ENCODE data around the gene KLHL17. TPM values are rescaled to one million over a fixed set of nuclear protein-coding genes. Genes with fewer than 3 reads are reported as not detected.
"Not testable (repeated sequence)": the region's sequence is repeated elsewhere in the genome, so short reads cannot be mapped to it uniquely, and the experiment has no call there.

Gene KLHL17
- total and polyA plus RNA-seq, 2 experiments from 2014 or later, result 5.5 to 19.2 TPM

DNA sequence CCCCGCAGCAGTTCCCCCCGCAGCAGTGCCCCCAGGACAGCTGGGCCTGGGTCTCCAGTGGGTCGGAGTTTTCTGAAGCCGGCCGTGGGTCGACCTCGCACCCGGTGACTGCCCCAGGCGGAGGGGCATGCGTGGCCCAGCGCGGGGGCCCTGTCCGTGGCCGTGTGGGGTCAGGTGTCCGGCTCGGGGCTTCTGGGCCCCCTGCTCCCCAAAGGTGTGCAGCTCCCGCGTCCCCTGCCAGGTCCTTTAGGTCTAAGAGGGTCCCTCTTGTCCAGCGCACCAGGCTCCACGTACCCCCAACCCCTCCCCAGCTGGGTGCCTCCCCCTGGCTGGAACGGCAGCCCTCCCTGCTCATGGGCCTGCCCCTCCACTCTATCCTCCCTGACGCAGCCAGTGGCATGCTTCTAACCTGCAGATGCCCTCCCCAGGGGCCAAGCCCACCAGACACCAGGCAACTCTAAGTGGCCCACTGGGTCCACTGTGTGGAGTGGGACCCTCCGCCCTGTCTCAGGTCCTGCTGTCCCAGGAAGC, 45.5 kb downstream of the KLHL17 start:
- H3K79me2 ChIP-seq (ENCODE audit: insufficient read depth), result no peaks in the 10 kb centered on the region
- H3K27ac ChIP-seq, result no peak overlapping the region
- no peak overlapping the region for H3K9ac ChIP-seq
- H3K9me2 ChIP-seq (ENCODE audit: insufficient read depth), result no peaks in the 10 kb centered on the region
- H3K4me2 ChIP-seq (ENCODE audit: unreplicated experiment), result no peak overlapping the region
- H3K27me3 ChIP-seq (replicated peaks; ENCODE audit: insufficient read depth), result no peaks in the 10 kb centered on the region
- TF ChIP-seq EZH2phosphoT487 (IDR thresholded peaks at IDR 0.05; ENCODE audit: insufficient read depth, low read depth), result no peak
- TF ChIP-seq EZH2 (IDR thresholded peaks at IDR 0.05; ENCODE audit: insufficient read depth, poor library complexity, severe bottlenecking), result no peak
- no peaks in the 10 kb centered on the region for H3F3A ChIP-seq (ENCODE audit: insufficient read depth)
- H3K4me3 ChIP-seq, result no peak overlapping the region
- in situ Hi-C loops (cut with MboI), result no loop called here
- H3K4me1 ChIP-seq (ENCODE audit: insufficient read depth), result no peaks in the 10 kb centered on the region; the same call in 1 of the 2 replicates
- no peak for DNase-seq
- no peaks in the 10 kb centered on the region for H3K36me3 ChIP-seq (ENCODE audit: low read depth)
- H4K20me1 ChIP-seq (ENCODE audit: insufficient read depth), result no peaks in the 10 kb centered on the region
- WGBS, 2 experiments (ENCODE audit: low coverage in 1 of 2, low lambda C conversion rate in 2 of 2, missing lambda C conversion rate in 2 of 2), result 76% methylated on average over 3 to 14 of the region's 23 CpGs
- no peaks in the 10 kb centered on the region for H3K9me3 ChIP-seq (ENCODE audit: low read depth)
- H2AFZ ChIP-seq, result no peak overlapping the region

DNA sequence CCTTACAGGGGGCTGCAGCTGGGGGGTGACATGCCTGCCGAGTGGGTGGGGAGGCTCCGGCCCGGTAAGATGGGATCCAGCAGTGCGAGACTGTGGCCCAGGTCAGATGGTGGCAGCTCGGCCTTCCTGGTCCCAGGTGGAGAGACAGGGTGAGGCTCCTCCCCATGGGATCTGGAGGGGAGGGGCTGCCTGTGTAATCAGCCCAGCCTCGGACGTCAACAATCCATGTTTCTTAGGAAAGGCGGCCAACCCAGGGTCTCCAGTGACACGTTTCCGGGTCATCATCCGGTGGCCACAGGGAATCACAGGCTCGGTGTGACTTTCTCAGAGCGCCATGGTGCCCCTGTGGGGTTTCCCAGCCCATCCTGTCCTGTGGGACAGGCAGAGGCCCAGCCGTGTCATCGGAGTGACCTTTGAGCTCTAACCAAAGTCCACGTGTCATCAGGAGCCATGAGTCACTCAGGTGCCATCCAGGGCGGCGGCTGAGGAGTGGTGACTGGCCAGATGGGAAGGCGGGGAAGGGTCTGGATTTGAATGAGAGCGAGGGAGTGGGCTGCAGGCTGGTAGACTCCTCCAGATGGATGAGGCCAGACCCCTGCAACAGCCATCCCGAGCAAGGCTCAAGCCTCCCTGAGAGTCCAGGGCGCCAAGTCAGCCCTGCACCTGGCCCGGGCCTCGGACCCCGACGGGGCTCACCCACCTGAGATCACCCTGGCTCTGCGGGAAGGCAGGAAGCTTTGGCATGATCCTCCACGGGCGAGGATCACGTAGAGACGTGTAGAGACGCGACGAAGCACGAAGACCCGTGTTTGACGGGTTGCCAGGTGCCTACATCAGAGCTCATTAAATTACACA, 46.1 kb downstream of the KLHL17 start:
- DNase-seq, result no peak
- Histone ChIP-seq H3F3A (ENCODE audit: insufficient read depth) (no peaks in the 10 kb centered on the region), H3K79me2 (ENCODE audit: insufficient read depth) (no peaks in the 10 kb centered on the region), H3K9me2 (ENCODE audit: insufficient read depth) (no peaks in the 10 kb centered on the region), H3K9ac (no peak overlapping the region), H3K4me2 (ENCODE audit: unreplicated experiment) (no peak overlapping the region), H3K27me3 (replicated peaks; ENCODE audit: insufficient read depth) (no peaks in the 10 kb centered on the region), H3K4me1 (ENCODE audit: insufficient read depth) (no peaks in the 10 kb centered on the region; the same call in 1 of the 2 replicates), H4K20me1 (ENCODE audit: insufficient read depth) (no peaks in the 10 kb centered on the region), H3K36me3 (ENCODE audit: low read depth) (no peaks in the 10 kb centered on the region), H2AFZ (no peak overlapping the region), H3K27ac (no peak overlapping the region), H3K9me3 (ENCODE audit: low read depth) (no peaks in the 10 kb centered on the region), H3K4me3 (no peak overlapping the region)
- no peak for TF ChIP-seq EZH2phosphoT487 (IDR thresholded peaks at IDR 0.05; ENCODE audit: insufficient read depth, low read depth)
- TF ChIP-seq EZH2 (IDR thresholded peaks at IDR 0.05; ENCODE audit: insufficient read depth, poor library complexity, severe bottlenecking), result no peak
- in situ Hi-C loops (cut with MboI), result no loop called here
- 68 to 69% methylated on average over 35 to 37 of the region's 37 CpGs for WGBS, 2 experiments (ENCODE audit: low coverage in 1 of 2, low lambda C conversion rate in 2 of 2, missing lambda C conversion rate in 2 of 2)

DNA sequence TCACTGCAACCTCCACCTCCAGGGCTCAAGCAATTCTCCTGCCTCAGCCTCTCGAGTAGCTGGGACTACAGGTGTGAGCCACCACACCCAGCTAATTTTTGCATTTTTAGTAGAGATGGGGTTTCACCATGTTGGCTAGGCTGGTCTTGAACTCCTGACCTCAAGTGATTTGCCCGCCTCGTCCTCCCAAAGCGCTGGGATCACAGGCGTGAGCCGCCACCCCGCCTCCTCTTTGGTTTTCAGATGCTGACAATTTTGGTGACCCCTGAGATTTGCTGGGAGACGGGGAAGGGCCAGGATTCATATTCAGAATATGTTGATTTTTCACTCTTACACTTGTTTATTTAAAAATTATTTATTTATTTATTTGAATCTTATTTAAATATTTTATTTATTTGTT, 49.7 kb downstream of the KLHL17 start:
- H3K4me1 ChIP-seq (ENCODE audit: insufficient read depth); H3K36me3 ChIP-seq (ENCODE audit: low read depth); H4K20me1 ChIP-seq (ENCODE audit: insufficient read depth); in situ Hi-C loops (cut with MboI); H3K79me2 ChIP-seq (ENCODE audit: insufficient read depth); DNase-seq; H3K27me3 ChIP-seq (replicated peaks; ENCODE audit: insufficient read depth); H3K9ac ChIP-seq; H3K9me3 ChIP-seq (ENCODE audit: low read depth); H3F3A ChIP-seq (ENCODE audit: insufficient read depth); H2AFZ ChIP-seq; H3K4me2 ChIP-seq (ENCODE audit: unreplicated experiment); H3K27ac ChIP-seq; H3K4me3 ChIP-seq; H3K9me2 ChIP-seq (ENCODE audit: insufficient read depth): not testable (repeated sequence)
- 79 to 81% methylated on average over 8 of the region's 8 CpGs for WGBS, 2 experiments (ENCODE audit: low coverage in 1 of 2, low lambda C conversion rate in 2 of 2, missing lambda C conversion rate in 2 of 2)

DNA sequence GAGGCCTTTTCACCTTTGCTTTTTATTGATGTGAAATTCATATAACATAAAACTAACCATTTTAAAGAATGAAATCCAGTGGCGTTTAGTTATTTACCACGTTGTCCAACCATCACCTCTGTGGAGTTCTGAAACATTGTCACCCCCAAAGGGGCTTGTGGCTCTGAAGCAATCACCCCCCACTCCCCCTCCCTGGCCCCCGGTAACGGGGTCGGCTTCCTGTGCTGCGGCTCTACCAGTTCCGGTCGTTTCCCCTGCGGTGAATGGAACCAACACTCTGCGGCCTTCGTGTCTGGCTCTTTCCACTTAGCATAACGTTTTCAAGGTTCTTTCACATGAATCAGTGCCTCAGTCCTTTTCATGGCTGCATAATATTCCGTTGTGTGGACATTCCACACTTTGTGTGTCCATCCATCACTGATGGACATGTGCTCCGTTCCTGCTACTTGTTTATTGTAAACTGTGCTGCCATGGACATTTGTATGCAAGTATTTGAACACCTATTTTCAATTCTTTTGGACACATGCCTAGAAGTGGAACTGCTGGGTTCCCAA, 51.1 kb downstream of the KLHL17 start:
- Histone ChIP-seq H3K27ac (no peak overlapping the region), H2AFZ (no peak overlapping the region), H3F3A (ENCODE audit: insufficient read depth) (no peaks in the 10 kb centered on the region), H3K9me3 (ENCODE audit: low read depth) (no peaks in the 10 kb centered on the region), H3K36me3 (ENCODE audit: low read depth) (no peaks in the 10 kb centered on the region), H3K9me2 (ENCODE audit: insufficient read depth) (no peaks in the 10 kb centered on the region), H3K27me3 (replicated peaks; ENCODE audit: insufficient read depth) (no peaks in the 10 kb centered on the region), H3K4me2 (ENCODE audit: unreplicated experiment) (no peak overlapping the region), H3K4me1 (ENCODE audit: insufficient read depth) (peaks cover 4% of the 10 kb centered on the region; the same call in 1 of the 2 replicates), H3K9ac (no peak overlapping the region), H4K20me1 (ENCODE audit: insufficient read depth) (no peaks in the 10 kb centered on the region), H3K4me3 (no peak overlapping the region), H3K79me2 (ENCODE audit: insufficient read depth) (no peaks in the 10 kb centered on the region)
- 83 to 87% methylated on average over 14 of the region's 14 CpGs for WGBS, 2 experiments (ENCODE audit: low coverage in 1 of 2, low lambda C conversion rate in 2 of 2, missing lambda C conversion rate in 2 of 2)
- in situ Hi-C loops (cut with MboI), result no loop called here
- TF ChIP-seq EZH2 (IDR thresholded peaks at IDR 0.05; ENCODE audit: insufficient read depth, poor library complexity, severe bottlenecking) (no peak), EZH2phosphoT487 (IDR thresholded peaks at IDR 0.05; ENCODE audit: insufficient read depth, low read depth) (no peak)
- no peak for DNase-seq

DNA sequence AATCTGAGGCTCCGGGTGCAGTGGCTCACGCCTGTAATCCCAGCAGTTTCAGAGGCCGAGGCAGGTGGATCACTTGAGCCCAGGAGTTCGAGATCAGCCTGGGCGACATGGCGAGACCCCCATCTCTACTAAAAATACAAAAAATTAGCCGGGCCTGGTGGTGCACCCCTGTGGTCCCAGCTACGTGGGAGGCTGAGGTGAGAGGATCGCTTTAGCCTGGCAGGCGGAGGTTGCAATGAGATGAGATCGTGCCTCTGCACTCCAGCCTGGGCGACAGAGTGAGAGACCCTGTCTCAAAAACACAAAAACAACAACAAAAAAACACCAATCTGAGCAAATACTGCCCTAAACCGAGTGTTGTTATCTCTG, 52.3 kb downstream of the KLHL17 start:
- H3K79me2 ChIP-seq (ENCODE audit: insufficient read depth); H3K9me3 ChIP-seq (ENCODE audit: low read depth); H4K20me1 ChIP-seq (ENCODE audit: insufficient read depth); in situ Hi-C loops (cut with MboI); H3F3A ChIP-seq (ENCODE audit: insufficient read depth); H3K27me3 ChIP-seq (replicated peaks; ENCODE audit: insufficient read depth); H3K4me1 ChIP-seq (ENCODE audit: insufficient read depth); H3K36me3 ChIP-seq (ENCODE audit: low read depth); H3K9me2 ChIP-seq (ENCODE audit: insufficient read depth); DNase-seq: not testable (repeated sequence)
- Histone ChIP-seq H3K4me2 (ENCODE audit: unreplicated experiment) (peak overlapping the region; percentile 87), H3K9ac (peak overlapping the region; percentile 79), H3K27ac (peak overlapping the region; percentile 55), H3K4me3 (peak overlapping the region; percentile 73), H2AFZ (peak overlapping the region; percentile 79)
- 67% methylated on average over 13 of the region's 13 CpGs for WGBS, 2 experiments (ENCODE audit: low coverage in 1 of 2, low lambda C conversion rate in 2 of 2, missing lambda C conversion rate in 2 of 2)

Measured in GM23248 (cell line).